OCI-LY3 (cell line): ENCODE data around the gene CYB5R3.

Source experiments
- EZH2phosphoT487 ChIP-seq: fragments of 200-600 bp; shearing (Covaris generic); IDR thresholded peaks from 2 replicates; pipeline ENCODE4 v1.6.1; 2018; ENCODE audit warnings: antibody characterized with exemption, mixed run types, low read depth
- TF ChIP-seq, protein P1 (sequence below): fragments of 200-600, 300-600 bp; sonication (generic); IDR thresholded peaks from 2 replicates; pipeline ENCODE4 v1.5.1; 2014; ENCODE audit warnings: antibody characterized with exemption, low read length, low read depth

DNA sequence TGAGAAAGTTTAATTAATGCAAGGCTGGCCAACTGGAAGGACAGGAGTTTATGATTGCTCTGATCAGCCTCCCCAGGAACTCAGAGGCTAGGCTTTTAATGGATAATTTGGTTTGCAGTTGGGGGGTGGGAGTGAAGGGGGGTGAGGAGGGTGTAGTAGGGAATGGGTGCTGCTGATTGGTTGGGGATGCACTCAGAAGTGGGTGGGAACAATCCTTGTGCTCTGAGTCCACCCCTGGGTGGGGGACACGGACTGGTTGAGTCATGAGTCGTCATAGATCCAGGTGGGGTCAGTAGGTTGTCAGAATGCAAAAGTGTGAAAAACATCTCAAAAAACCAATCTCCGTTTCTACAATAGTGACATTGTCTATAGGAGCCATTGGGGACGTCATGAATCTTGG lies 20.9 kb upstream of the CYB5R3 start:
- TF ChIP-seq, protein P1, sequence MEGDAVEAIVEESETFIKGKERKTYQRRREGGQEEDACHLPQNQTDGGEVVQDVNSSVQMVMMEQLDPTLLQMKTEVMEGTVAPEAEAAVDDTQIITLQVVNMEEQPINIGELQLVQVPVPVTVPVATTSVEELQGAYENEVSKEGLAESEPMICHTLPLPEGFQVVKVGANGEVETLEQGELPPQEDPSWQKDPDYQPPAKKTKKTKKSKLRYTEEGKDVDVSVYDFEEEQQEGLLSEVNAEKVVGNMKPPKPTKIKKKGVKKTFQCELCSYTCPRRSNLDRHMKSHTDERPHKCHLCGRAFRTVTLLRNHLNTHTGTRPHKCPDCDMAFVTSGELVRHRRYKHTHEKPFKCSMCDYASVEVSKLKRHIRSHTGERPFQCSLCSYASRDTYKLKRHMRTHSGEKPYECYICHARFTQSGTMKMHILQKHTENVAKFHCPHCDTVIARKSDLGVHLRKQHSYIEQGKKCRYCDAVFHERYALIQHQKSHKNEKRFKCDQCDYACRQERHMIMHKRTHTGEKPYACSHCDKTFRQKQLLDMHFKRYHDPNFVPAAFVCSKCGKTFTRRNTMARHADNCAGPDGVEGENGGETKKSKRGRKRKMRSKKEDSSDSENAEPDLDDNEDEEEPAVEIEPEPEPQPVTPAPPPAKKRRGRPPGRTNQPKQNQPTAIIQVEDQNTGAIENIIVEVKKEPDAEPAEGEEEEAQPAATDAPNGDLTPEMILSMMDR, result no peak
- TF ChIP-seq EZH2phosphoT487, result no peak
